Measurements from ENCODE around the gene NIN.
"Not testable (repeated sequence)": the region's sequence is repeated elsewhere in the genome, so short reads cannot be mapped to it uniquely, and the experiment has no call there.

The NIN gene

GRCh38 chr14:50837271-50837670 is 6.3 kb upstream of the NIN start:
- DNase-seq = no peak

GRCh38 chr14:50836515-50836914 is 5.6 kb upstream of the NIN start:
- DNase-seq = no peak

- no peak for DNase-seq
Measured at GRCh38 chr14:50835280-50835679, 4.3 kb upstream of the NIN start.

- DNase-seq = no peak
Measured at GRCh38 chr14:50834802-50835276, 3.9 kb upstream of the NIN start.

- no peak for DNase-seq
Measured at GRCh38 chr14:50832935-50833630, 2.1 kb upstream of the NIN start.

GRCh38 chr14:50831726-50832168 is 785 bp upstream of the NIN start:
- no peak for DNase-seq

- DNase-seq = peak; percentile 54
Measured at GRCh38 chr14:50830044-50830931, 674 bp downstream of the NIN start.

GRCh38 chr14:50829489-50830043 is 1.4 kb downstream of the NIN start:
- no peak for DNase-seq

GRCh38 chr14:50828721-50829488 is 2.1 kb downstream of the NIN start:
- no peak for DNase-seq

GRCh38 chr14:50826681-50827080 is 4.3 kb downstream of the NIN start:
- DNase-seq = no peak

- no peak for DNase-seq
Measured at GRCh38 chr14:50825307-50825706, 5.7 kb downstream of the NIN start.

GRCh38 chr14:50823762-50824636 is 7.0 kb downstream of the NIN start:
- DNase-seq = no peak

GRCh38 chr14:50823051-50823761 is 7.8 kb downstream of the NIN start:
- DNase-seq = no peak

- DNase-seq = no peak
Measured at GRCh38 chr14:50822501-50823042, 8.4 kb downstream of the NIN start.

GRCh38 chr14:50821510-50822464 is 9.2 kb downstream of the NIN start:
- peak; percentile 51 for DNase-seq

GRCh38 chr14:50820786-50821509 is 10.0 kb downstream of the NIN start:
- DNase-seq = no peak

GRCh38 chr14:50819303-50819702 is 11.7 kb downstream of the NIN start:
- DNase-seq = not testable (repeated sequence)

- DNase-seq = no peak
Measured at GRCh38 chr14:50816395-50817047, 14.4 kb downstream of the NIN start.
